Measurements from ENCODE around the gene SPACA6. TPM values are rescaled to one million over a fixed set of nuclear protein-coding genes. Genes with fewer than 3 reads are reported as not detected.

SPACA6 gene
- total and polyA plus RNA-seq, 9 of the 15 experiments (the other 6 are each of a cell fraction or from before 2014, with no cell fraction given), result 1.3 to 17.3 (median 6.2) TPM

- TF ChIP-seq POLR2G (IDR thresholded peaks at IDR 0.05; ENCODE audit: low read depth, low read length), result no peak
- no peak for TF ChIP-seq NR2C1 (IDR thresholded peaks at IDR 0.05)
- TF ChIP-seq NR2C1 (tag; IDR thresholded peaks at IDR 0.05), result no peak
Measured at GRCh38 chr19:51737389-51737788, 44.3 kb downstream of the SPACA6 start (continued).

GRCh38 chr19:51737924-51738323, 44.8 kb downstream of the SPACA6 start:
- CTCF ChIA-PET (ENCODE audit: low intra/inter-chr PET ratio), result no interaction called here
- Histone ChIP-seq H3K9ac (ENCODE audit: insufficient read depth in 1 of 2, low read depth in 2 of 2, low read length in 2 of 2) (no peak overlapping the region), H3K4me2 (ENCODE audit: insufficient read depth, low read length) (no peak overlapping the region), H3K79me2 (ENCODE audit: control insufficient read depth, insufficient read depth, low read length) (no peaks in the 10 kb centered on the region), H4K20me1 (replicated peaks; ENCODE audit: control insufficient read depth, insufficient read depth, low read length) (no peaks in the 10 kb centered on the region; the same call in 1 of the 2 replicates), H2AFZ (ENCODE audit: low read depth, low read length) (no peak overlapping the region), H3K36me3 (ENCODE audit: control insufficient read depth, insufficient read depth, low read length) (no peaks in the 10 kb centered on the region), H3K27ac (ENCODE audit: extremely low read depth, low read depth, low read length) (no peak overlapping the region), H3K9me1 (ENCODE audit: control insufficient read depth, insufficient read depth, low read length) (no peaks in the 10 kb centered on the region), H3K4me1 (replicated peaks in 1 of 2; ENCODE audit: control insufficient read depth in 2 of 2, insufficient read depth in 2 of 2, low read length in 2 of 2) (peaks cover 7 to 21% of the 10 kb centered on the region in 2 experiments; a peak in 4 of 5 replicates), H3K9me3 (replicated peaks; ENCODE audit: control insufficient read depth, insufficient read depth, low read depth, low read length) (no peaks in the 10 kb centered on the region), H3K4me3 (no peak overlapping the region), H3K27me3 (ENCODE audit: control insufficient read depth in 2 of 2, insufficient read depth in 2 of 2, low read length in 2 of 2) (peaks cover 0 to 28% of the 10 kb centered on the region in 2 experiments; a peak in 3 of 5 replicates)
- POLR2A ChIA-PET, result interaction anchor here (0.6 to 1.2 kb wide), 2 partner anchors 13 to 37 kb away, joined by 3 read pairs; no protein-coding TSS in a partner anchor
- no peak for ATAC-seq
- in situ Hi-C loops (cut with MboI) (no loop called here), intact Hi-C loops (cut with micrococcal nuclease) (no loop called here)
- FAIRE-seq, result no peak
- no peak for DNase-seq (ENCODE audit: extremely low read depth in 1 of 4, low spot score in 3 of 4)
- WGBS (ENCODE audit: insufficient coverage, low coverage, missing lambda C conversion rate), result 0% methylated on average over 2 of the region's 2 CpGs
- BruUV-seq (replicated peaks), result no TSS peak
- TF ChIP-seq OTX1 (CRISPR knock-in tag; IDR thresholded peaks at IDR 0.05) (no peak), LARP7 (IDR thresholded peaks at IDR 0.05) (no peak), CTBP1 (IDR thresholded peaks at IDR 0.05; ENCODE audit: borderline replicate concordance) (no peak), ZFP1 (CRISPR knock-in tag; IDR thresholded peaks at IDR 0.05) (no peak), ZHX1 (conservative IDR thresholded peaks at IDR 0.05; ENCODE audit: low read length) (no peak), TCFL5 (CRISPR knock-in tag; conservative IDR thresholded peaks at IDR 0.05) (no peak), USF1 (CRISPR knock-in tag; IDR thresholded peaks at IDR 0.05) (no peak), E2F8 (IDR thresholded peaks at IDR 0.05; ENCODE audit: low read depth, partially characterized antibody) (no peak), BCOR (IDR thresholded peaks at IDR 0.05) (no peak), ARID3A (IDR thresholded peaks at IDR 0.05; ENCODE audit: borderline replicate concordance, low read depth, low read length) (no peak)
